UCSD-AML1 (cell line): ENCODE measurements around the gene MYLK.

Experiments used
- DNase-seq: peaks from one replicate; lab custom pipeline; 2025; ENCODE audit not compliant: unreplicated experiment; lab: John Stamatoyannopoulos, UW

Gene MYLK

DNA sequence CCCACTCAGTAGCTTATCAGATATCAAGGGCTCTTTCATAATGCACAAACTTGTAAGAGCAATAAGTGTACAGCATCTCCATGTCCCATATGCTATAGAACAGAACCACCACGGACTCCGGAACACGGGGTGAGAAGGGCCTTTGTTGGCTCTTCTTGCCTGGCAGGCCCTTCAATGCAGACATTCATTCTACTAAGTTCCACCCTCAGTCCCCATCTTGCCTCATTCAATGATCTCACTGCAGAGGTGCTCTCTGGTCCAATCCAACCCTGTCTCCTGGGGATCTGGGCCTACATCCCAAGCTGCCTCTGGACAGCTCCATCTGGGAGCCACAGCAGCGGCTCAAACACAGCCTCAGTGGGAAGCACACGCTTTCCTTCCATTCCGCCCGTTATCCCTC lies 316.1 kb downstream of the MYLK start:
- no peak for DNase-seq

DNA sequence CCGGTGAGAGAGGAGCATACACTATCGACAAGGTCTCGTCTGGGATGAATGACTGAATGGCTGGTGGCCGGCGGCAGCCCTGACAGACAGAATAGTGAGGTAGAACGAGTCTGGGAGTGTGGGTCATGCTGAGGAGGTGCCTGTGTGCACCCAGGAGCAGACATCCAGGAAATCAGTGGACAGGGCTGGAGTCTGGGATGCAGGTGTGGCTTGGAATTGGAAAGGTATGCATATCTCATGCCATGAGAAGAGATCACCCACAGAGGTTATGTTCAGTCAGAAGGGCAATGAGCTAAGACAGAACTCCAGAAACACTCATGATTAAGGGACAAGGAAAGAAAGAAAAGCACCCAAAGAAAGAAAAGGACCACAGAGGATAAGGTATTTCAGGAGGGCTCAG lies 320.1 kb downstream of the MYLK start:
- DNase-seq: no peak

DNA sequence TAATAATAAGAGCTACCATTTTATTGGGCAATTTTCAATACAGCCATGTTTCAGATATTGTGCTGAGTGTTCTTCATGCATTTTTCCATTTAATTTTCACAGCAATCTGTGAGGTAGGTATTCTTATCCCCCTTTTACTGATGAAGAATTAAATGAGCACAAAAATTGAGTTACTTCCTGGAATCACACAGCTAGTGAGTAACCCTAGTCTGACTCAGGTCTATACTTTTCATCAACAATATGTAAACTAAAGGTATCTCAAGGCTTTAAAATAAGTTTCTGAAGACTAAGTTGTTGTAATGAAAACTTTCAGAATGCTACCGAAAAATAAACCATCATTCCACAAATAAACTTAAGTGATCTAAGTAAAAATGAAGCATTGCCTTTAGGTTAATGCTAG lies 321.6 kb downstream of the MYLK start:
- no peak for DNase-seq

DNA sequence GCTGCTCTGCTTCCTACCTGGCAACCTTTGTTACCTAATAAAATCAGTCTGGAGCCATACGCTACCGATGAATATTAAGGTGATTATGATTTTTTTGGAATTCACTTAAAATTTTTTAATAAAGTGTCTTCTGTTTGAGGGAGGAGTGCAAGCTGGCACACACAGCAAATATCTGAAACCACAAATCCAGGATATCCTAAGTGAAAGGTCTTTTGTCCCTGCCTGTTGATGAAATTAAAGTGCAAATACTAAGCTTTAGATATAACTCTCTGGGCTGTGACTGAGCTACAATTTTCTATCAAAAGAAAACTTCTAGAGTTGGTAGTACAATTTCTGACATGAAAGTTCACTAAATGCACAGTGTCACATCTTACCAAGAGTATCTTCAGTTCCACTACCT lies 322.9 kb downstream of the MYLK start:
- no peak for DNase-seq
